HepG2 (cell line): ENCODE measurements around the gene PUS3. TPM values are rescaled to one million over a fixed set of nuclear protein-coding genes. Genes with fewer than 3 reads are reported as not detected.

Experiments used
- BORCS8-MEF2B ChIP-seq: sonication (generic); formaldehyde crosslinking; IDR thresholded peaks from 2 replicates; pipeline ENCODE4 v1.8.0; 2022; ENCODE audit warnings: mild to moderate bottlenecking, missing genetic modification reagents
- BRD4 ChIP-seq: sonication (generic); formaldehyde crosslinking; IDR thresholded peaks from 2 replicates; pipeline ENCODE4 v1.4.0; 2020; ENCODE audit warnings: missing genetic modification reagents
- ELF1 ChIP-seq: sonication (generic); formaldehyde crosslinking; IDR thresholded peaks from 2 replicates; pipeline ENCODE4 v1.4.0; 2020; ENCODE audit warnings: missing genetic modification reagents
- FOXK1 ChIP-seq: sonication (generic); formaldehyde crosslinking; IDR thresholded peaks from 2 replicates; pipeline ENCODE4 v1.4.0; 2020; ENCODE audit warnings: low read depth, missing genetic modification reagents, borderline replicate concordance
- GABPA ChIP-seq, 2 experiments: IDR thresholded peaks; 2 replicates each; pipeline ENCODE4 v1.6.1; 2011 to 2016; ENCODE audit warnings: low read depth in 2 of 2, low read length in 1 of 2, missing biosample characterization in 1 of 2, missing genetic modification characterization in 1 of 2
- HNRNPLL ChIP-seq: fragments of 200-400 bp; formaldehyde crosslinking; IDR thresholded peaks from 2 replicates; pipeline ENCODE4 v1.6.1; 2017; ENCODE audit warnings: mild to moderate bottlenecking, low read depth, low read length; ENCODE audit not compliant: poor library complexity, severe bottlenecking
- LRRFIP1 ChIP-seq: sonication (generic); formaldehyde crosslinking; conservative IDR thresholded peaks from 2 replicates; pipeline ENCODE4 v1.4.0; 2020; ENCODE audit warnings: missing genetic modification reagents
- NFE2 ChIP-seq: sonication (generic); formaldehyde crosslinking; IDR thresholded peaks from 2 replicates; pipeline ENCODE4 v1.4.0; 2020; ENCODE audit warnings: missing genetic modification reagents
- NFYC ChIP-seq: IDR thresholded peaks from 2 replicates; pipeline ENCODE4 v1.6.1; 2016; ENCODE audit warnings: missing genetic modification reagents, missing compliant biosample characterization
- PITX1 ChIP-seq: sonication (generic); formaldehyde crosslinking; IDR thresholded peaks from 2 replicates; pipeline ENCODE4 v1.5.1; 2020; ENCODE audit warnings: mild to moderate bottlenecking, missing genetic modification reagents
- POGZ ChIP-seq: sonication (generic); formaldehyde crosslinking; IDR thresholded peaks from 2 replicates; pipeline ENCODE4 v1.4.0; 2020; ENCODE audit warnings: mild to moderate bottlenecking, missing genetic modification reagents
- POLR2AphosphoS5 ChIP-seq: IDR thresholded peaks from 2 replicates; pipeline ENCODE4 v1.6.1; 2012; ENCODE audit warnings: low read depth, low read length
- REL ChIP-seq: sonication (generic); formaldehyde crosslinking; conservative IDR thresholded peaks from 2 replicates; pipeline ENCODE4 v1.8.0; 2022; ENCODE audit warnings: mild to moderate bottlenecking, missing genetic modification reagents, moderate library complexity
- SNAI1 ChIP-seq: sonication (generic); formaldehyde crosslinking; IDR thresholded peaks from 2 replicates; pipeline ENCODE4 v1.5.0; 2020; ENCODE audit warnings: mild to moderate bottlenecking, missing genetic modification reagents, borderline replicate concordance
- SP2 ChIP-seq: sonication (generic); formaldehyde crosslinking; IDR thresholded peaks from 2 replicates; pipeline ENCODE4 v1.5.1; 2020; ENCODE audit warnings: mild to moderate bottlenecking, missing genetic modification reagents
- SPEN ChIP-seq: sonication (generic); formaldehyde crosslinking; IDR thresholded peaks from 2 replicates; pipeline ENCODE4 v1.5.1; 2020; ENCODE audit warnings: low read depth, mild to moderate bottlenecking, missing genetic modification reagents
- SSRP1 ChIP-seq: IDR thresholded peaks from 2 replicates; pipeline ENCODE4 v1.6.1; 2016; ENCODE audit warnings: control low read depth
- TOPORS ChIP-seq: sonication (generic); formaldehyde crosslinking; IDR thresholded peaks from 2 replicates; pipeline ENCODE4 v1.8.0; 2023; ENCODE audit warnings: mild to moderate bottlenecking, missing genetic modification reagents
- ZFY ChIP-seq: sonication (generic); formaldehyde crosslinking; IDR thresholded peaks from 2 replicates; pipeline ENCODE4 v1.4.0; 2020; ENCODE audit warnings: missing genetic modification reagents
- ZNF160 ChIP-seq: sonication (generic); formaldehyde crosslinking; IDR thresholded peaks from 2 replicates; pipeline ENCODE4 v1.8.0; 2022; ENCODE audit warnings: mild to moderate bottlenecking, inconsistent platforms, missing genetic modification reagents
- ZNF235 ChIP-seq: sonication (generic); formaldehyde crosslinking; IDR thresholded peaks from 2 replicates; pipeline ENCODE4 v1.8.1; 2023; ENCODE audit warnings: mild to moderate bottlenecking, missing genetic modification reagents, borderline replicate concordance
- ZNF333 ChIP-seq: sonication (generic); formaldehyde crosslinking; IDR thresholded peaks from 2 replicates; pipeline ENCODE4 v1.4.0; 2020; ENCODE audit warnings: mild to moderate bottlenecking, missing genetic modification reagents, borderline replicate concordance
- ZNF800 ChIP-seq: sonication (generic); formaldehyde crosslinking; IDR thresholded peaks from 2 replicates; pipeline ENCODE4 v1.4.0; 2020; ENCODE audit warnings: missing genetic modification reagents
- ZNF816 ChIP-seq: sonication (generic); formaldehyde crosslinking; IDR thresholded peaks from 2 replicates; pipeline ENCODE4 v1.8.0; 2022; ENCODE audit warnings: missing genetic modification reagents, mild to moderate bottlenecking, borderline replicate concordance
- polyA plus RNA-seq, 8 experiments: library from polyadenylated mRNA; depleted of rRNA in 3 of 8; stranded (reverse) in 7 of 8; unstranded in 1 of 8; fragments of >200 nt; fragmentation: Illumina TruSeq in 4 of 8; extraction: Trizol in 4 of 8; gene quantifications; 2 replicates each; pipeline versions ENCODE4 v1.2.1 to v1.2.3, GENCODE V29; 2011 to 2016; ENCODE audit warnings: low read depth in 4 of 8, missing spikeins in 1 of 8, mixed read lengths in 1 of 8; ENCODE audit not compliant: insufficient read depth in 1 of 8
- total RNA-seq, 5 experiments: library from RNA; depleted of rRNA; stranded (reverse); fragments of >200 nt; fragmentation: Illumina TruSeq; extraction: Trizol; gene quantifications; 2 replicates each; pipeline ENCODE4 v1.2.3, GENCODE V29; 2016; ENCODE audit warnings: low read depth in 1 of 5
- TF ChIP-seq, protein P1 (sequence below): sonication (generic); formaldehyde crosslinking; IDR thresholded peaks from 2 replicates; pipeline ENCODE4 v1.5.0; 2020; ENCODE audit warnings: missing genetic modification reagents

PUS3 gene
- total and polyA plus RNA-seq, 2 of the 13 experiments (the other 11 are each of a cell fraction or from before 2014, with no cell fraction given) = 6.0 to 18.2 TPM

DNA sequence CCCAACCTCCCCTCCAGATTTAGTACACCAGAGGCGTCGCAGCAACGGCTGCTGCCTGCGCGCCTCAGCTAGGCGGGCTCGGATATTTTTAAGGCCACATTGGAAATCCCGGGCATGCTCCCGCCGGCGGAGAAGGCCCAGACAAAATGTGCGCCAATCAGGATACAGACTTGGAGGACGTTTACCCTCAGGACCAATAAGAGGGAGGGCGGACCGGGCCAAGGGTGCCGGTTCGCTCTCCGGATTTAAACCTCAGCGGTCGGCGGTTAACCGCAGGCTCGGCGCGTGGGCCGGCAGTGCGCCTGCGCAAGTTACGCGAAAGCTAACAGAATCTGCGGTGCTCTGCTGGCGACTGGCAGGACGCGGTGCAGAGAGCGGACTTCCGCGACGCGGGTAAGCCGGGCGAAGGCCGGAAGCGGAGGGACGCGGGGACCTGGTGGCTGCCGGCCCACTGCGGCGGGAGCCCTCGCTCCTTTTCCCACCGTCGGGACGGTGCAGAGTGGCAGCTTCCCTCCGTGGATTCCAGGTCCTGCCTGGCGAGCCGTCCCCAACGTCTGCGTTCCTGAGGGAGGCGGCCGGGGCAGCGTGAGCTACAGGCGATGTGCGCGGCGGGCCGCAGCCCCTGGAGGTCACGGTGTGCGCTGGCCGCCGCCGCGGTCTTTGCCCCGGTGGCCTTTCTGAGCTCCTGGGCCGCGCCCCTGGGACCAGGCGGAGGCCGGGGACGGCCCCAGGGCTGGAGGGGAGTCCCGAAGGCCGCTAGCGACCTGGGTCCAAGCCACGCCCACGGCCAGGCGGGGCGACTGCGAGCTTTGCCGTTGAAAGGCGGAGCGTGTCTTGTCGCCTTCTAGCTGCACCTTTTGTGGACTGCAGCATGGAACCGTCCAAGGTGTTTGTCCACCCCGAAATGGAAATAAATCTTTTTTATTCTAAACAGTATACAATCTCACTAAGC, 15.4 kb downstream of the PUS3 start, which contains the start of gene HYLS1 (continued):
- TF ChIP-seq, protein P1, sequence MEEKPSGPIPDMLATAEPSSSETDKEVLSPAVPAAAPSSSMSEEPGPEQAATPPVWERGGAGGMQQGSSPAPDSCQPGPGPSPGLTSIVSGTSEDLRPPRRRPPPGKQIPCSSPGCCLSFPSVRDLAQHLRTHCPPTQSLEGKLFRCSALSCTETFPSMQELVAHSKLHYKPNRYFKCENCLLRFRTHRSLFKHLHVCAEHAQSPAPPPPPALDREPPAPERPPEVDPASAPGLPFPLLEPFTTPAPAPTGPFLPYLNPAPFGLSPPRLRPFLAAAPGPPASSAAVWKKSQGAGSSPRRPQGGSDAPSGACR (CRISPR knock-in tag) = peak; percentile 38; the same call in 1 of the 2 replicates
- 0 out of 2 replicates have a peak, but pooled peaks have one; percentile 53 for TF ChIP-seq BORCS8-MEF2B (CRISPR knock-in tag)
- 0 out of 2 replicates have a peak, but pooled peaks have one; percentile 51 for TF ChIP-seq ZNF235 (CRISPR knock-in tag)
- 0 out of 2 replicates have a peak, but pooled peaks have one; percentile 42 for TF ChIP-seq ZNF800 (CRISPR knock-in tag)
- no peak for TF ChIP-seq BRD4
- no peak for TF ChIP-seq LRRFIP1
- 0 out of 2 replicates have a peak, but pooled peaks have one; percentile 54 for TF ChIP-seq REL (CRISPR knock-in tag)
- peak; percentile 76 for TF ChIP-seq SPEN (CRISPR knock-in tag)
- peak; percentile 74 for TF ChIP-seq ELF1 (CRISPR knock-in tag)
- 0 out of 2 replicates have a peak, but pooled peaks have one; percentile 20 for TF ChIP-seq ZNF333 (CRISPR knock-in tag)
- peak; percentile 31; the same call in 1 of the 2 replicates for TF ChIP-seq ZNF160 (CRISPR knock-in tag)
- TF ChIP-seq SSRP1 (CRISPR knock-in tag) = no peak
- TF ChIP-seq NFE2 (CRISPR knock-in tag) = no peak
- peak; percentile 27; the same call in 1 of the 2 replicates for TF ChIP-seq GABPA (IDR thresholded peaks at IDR 0.05; ENCODE audit: low read depth, low read length)
- peak; percentile 40; the same call in 1 of the 2 replicates for TF ChIP-seq GABPA (CRISPR knock-in tag; IDR thresholded peaks at IDR 0.05; ENCODE audit: low read depth)
- peak; percentile 53; the same call in 1 of the 2 replicates for TF ChIP-seq POLR2AphosphoS5
- TF ChIP-seq POGZ (CRISPR knock-in tag) = peak; percentile 74
- no peak for TF ChIP-seq FOXK1 (CRISPR knock-in tag)
- peak; percentile 73 for TF ChIP-seq NFYC (CRISPR knock-in tag)
- TF ChIP-seq SNAI1 (CRISPR knock-in tag) = no peak
- peak; percentile 45 for TF ChIP-seq PITX1
- TF ChIP-seq TOPORS (CRISPR knock-in tag) = 0 out of 2 replicates have a peak, but pooled peaks have one; percentile 57
- peak; percentile 100 for TF ChIP-seq HNRNPLL
- TF ChIP-seq ZFY (CRISPR knock-in tag) = peak; percentile 89
- TF ChIP-seq ZNF816 (CRISPR knock-in tag) = no peak
- peak; percentile 27; the same call in 1 of the 2 replicates for TF ChIP-seq SP2 (CRISPR knock-in tag)
